ENCODE data around the gene DNAJC13. TPM values are rescaled to one million over a fixed set of nuclear protein-coding genes. Genes with fewer than 3 reads are reported as not detected.

DNAJC13 gene
- total RNA-seq, 4 donors from 2014 or later = 44.9 to 68.1 (median 65.5) TPM

DNA sequence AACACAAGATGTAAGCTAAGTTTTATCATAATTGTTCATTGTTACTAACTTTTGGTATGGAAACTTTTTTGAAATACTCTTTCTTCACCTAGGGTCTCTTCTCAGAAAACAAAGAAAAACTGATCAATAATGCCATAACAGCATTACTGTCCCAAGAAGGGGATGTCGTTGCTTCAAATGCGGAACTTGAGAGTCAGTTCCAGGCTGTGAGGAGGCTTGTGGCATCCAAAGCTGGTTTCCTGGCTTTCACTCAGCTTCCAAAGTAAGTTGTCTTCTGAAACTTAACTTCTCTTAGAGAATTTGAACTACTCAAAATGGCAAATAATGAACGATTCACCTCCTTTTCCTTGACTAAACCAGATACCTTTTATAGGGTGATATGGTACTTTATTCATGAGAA is 39.3 kb downstream of the DNAJC13 start:
- no peak for DNase-seq
- TF ChIP-seq CTCF (IDR thresholded peaks at IDR 0.05) = no peak
- TF ChIP-seq POLR2AphosphoS5 (IDR thresholded peaks at IDR 0.05) = no peak
- TF ChIP-seq EP300 (IDR thresholded peaks at IDR 0.05; ENCODE audit: low read depth) = no peak
- TF ChIP-seq POLR2A (IDR thresholded peaks at IDR 0.05) = no peak
- WGBS, 2 donors (ENCODE audit: low coverage in 1 of 2) = 93 to 94% methylated on average over 3 of the region's 3 CpGs
- no peaks in the 10 kb centered on the region for H3K9me3 ChIP-seq
- in situ Hi-C loops (cut with MboI; ENCODE audit: low pct_ligation_motif_present in 1 of 4, low pct_unique_long_range_greater_than_20kb in 1 of 4, low sequenced_read_pairs in 3 of 4) = no loop called here
- no peaks in the 10 kb centered on the region for H3K4me1 ChIP-seq
- no peak overlapping the region for H3K4me3 ChIP-seq
- peaks cover 0 to 85% (median 34%) of the 10 kb centered on the region in 4 donors for H3K36me3 ChIP-seq
- no peak overlapping the region for H3K27ac ChIP-seq
- intact Hi-C loops (cut with DNase I; ENCODE audit: low total_unique reads) = no loop called here
- no peaks in the 10 kb centered on the region for H3K27me3 ChIP-seq

DNA sequence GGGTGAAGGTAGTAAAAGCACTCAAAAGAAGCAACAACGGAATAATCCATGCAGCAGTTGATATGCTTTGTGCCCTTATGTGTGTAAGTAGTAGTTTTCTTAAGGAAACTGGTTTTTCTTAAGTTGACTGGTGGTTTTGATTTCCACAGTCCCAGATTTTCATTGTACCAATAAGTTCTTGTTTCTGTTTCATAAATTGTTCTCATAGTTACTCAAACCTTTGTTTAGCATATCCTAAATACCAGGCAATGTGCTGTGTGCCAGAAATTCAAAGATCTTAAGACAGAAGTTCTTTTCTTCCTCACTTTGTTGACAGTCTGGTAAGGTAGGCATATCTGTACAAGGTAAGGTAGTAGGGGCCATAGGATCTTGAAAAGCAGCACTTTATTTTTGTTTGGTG is 40.0 kb downstream of the DNAJC13 start:
- H3K27me3 ChIP-seq = no peaks in the 10 kb centered on the region
- WGBS, 2 donors (ENCODE audit: low coverage in 1 of 2) = 70 to 97% methylated on average over 1 of the region's 1 CpG
- no peaks in the 10 kb centered on the region for H3K9me3 ChIP-seq
- DNase-seq = no peak
- H3K4me1 ChIP-seq = no peaks in the 10 kb centered on the region
- TF ChIP-seq EP300 (IDR thresholded peaks at IDR 0.05; ENCODE audit: low read depth) (no peak), POLR2A (IDR thresholded peaks at IDR 0.05) (no peak), POLR2AphosphoS5 (IDR thresholded peaks at IDR 0.05) (no peak), CTCF (IDR thresholded peaks at IDR 0.05) (no peak)
- H3K4me3 ChIP-seq = no peak overlapping the region
- H3K27ac ChIP-seq = no peak overlapping the region
- intact Hi-C loops (cut with DNase I; ENCODE audit: low total_unique reads) = no loop called here
- peaks cover 0 to 92% (median 37%) of the 10 kb centered on the region in 4 donors for H3K36me3 ChIP-seq
- in situ Hi-C loops (cut with MboI; ENCODE audit: low pct_ligation_motif_present in 1 of 4, low pct_unique_long_range_greater_than_20kb in 1 of 4, low sequenced_read_pairs in 3 of 4) = no loop called here

DNA sequence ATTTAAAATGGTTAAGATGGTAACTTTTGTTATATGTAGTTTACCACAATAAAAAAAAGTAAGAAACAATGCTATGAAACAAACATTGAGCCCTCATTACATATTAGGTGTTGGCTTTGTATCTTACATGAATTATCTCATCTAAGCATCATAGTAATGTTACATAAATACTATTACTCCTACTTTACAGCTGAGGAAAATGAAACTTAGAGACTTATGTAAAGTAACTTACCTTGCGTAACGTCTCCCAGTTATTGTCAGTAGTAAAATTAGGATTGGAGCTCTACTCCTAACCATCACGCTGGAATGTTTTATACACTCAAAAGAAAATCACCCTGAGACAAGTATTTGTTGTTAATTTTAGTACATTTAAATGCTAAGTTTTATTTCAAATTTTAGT is 42.2 kb downstream of the DNAJC13 start:
- intact Hi-C loops (cut with DNase I; ENCODE audit: low total_unique reads) (no loop called here), in situ Hi-C loops (cut with MboI; ENCODE audit: low pct_ligation_motif_present in 1 of 4, low pct_unique_long_range_greater_than_20kb in 1 of 4, low sequenced_read_pairs in 3 of 4) (no loop called here)
- Histone ChIP-seq H3K4me3 (no peak overlapping the region), H3K4me1 (no peaks in the 10 kb centered on the region), H3K36me3 (peaks cover 0 to 89% (median 38%) of the 10 kb centered on the region in 4 donors), H3K27ac (no peak overlapping the region), H3K27me3 (no peaks in the 10 kb centered on the region), H3K9me3 (no peaks in the 10 kb centered on the region)
- no peak for DNase-seq
- TF ChIP-seq POLR2A (IDR thresholded peaks at IDR 0.05) (no peak), EP300 (IDR thresholded peaks at IDR 0.05; ENCODE audit: low read depth) (no peak), POLR2AphosphoS5 (IDR thresholded peaks at IDR 0.05) (no peak), CTCF (IDR thresholded peaks at IDR 0.05) (no peak)
- 86 to 97% methylated on average over 3 of the region's 3 CpGs for WGBS, 2 donors (ENCODE audit: low coverage in 1 of 2)

DNA sequence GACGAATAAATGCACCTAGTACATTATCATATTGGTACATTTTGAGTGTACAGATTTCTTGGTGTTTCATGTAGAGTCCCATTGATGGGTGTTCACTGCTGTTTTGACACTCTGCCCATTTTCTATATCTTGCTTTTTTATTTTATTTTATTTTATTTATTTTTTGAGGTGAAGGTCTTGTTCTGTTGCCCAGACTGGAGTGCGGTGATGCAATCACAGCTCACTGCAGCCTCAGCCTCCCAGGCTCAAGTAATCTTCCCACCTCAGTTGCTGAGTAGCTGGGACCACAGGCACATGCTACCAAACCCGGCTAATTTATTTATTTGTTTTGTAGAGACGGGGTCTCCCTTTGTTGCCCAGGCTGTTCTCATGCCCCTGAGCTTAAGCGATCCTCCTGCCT is 44.2 kb downstream of the DNAJC13 start:
- Histone ChIP-seq H3K4me3 (no peak overlapping the region), H3K27me3 (no peaks in the 10 kb centered on the region), H3K36me3 (peaks cover 0 to 78% (median 32%) of the 10 kb centered on the region in 4 donors), H3K9me3 (no peaks in the 10 kb centered on the region), H3K4me1 (no peaks in the 10 kb centered on the region), H3K27ac (no peak overlapping the region)
- in situ Hi-C loops (cut with MboI; ENCODE audit: low pct_ligation_motif_present in 1 of 4, low pct_unique_long_range_greater_than_20kb in 1 of 4, low sequenced_read_pairs in 3 of 4) = no loop called here
- intact Hi-C loops (cut with DNase I; ENCODE audit: low total_unique reads) = no loop called here
- TF ChIP-seq POLR2A (IDR thresholded peaks at IDR 0.05) (no peak), POLR2AphosphoS5 (IDR thresholded peaks at IDR 0.05) (no peak), CTCF (IDR thresholded peaks at IDR 0.05) (no peak), EP300 (IDR thresholded peaks at IDR 0.05; ENCODE audit: low read depth) (no peak)
- WGBS, 2 donors (ENCODE audit: low coverage in 1 of 2) = 96% methylated on average over 4 to 5 of the region's 5 CpGs
- DNase-seq = no peak

Measured in transverse colon (tissue), 4 donors.